ENCODE results near the gene GNPTAB. TPM values are rescaled to one million over a fixed set of nuclear protein-coding genes. Genes with fewer than 3 reads are reported as not detected.

GNPTAB gene
- total RNA-seq, 1 donor from 2014 or later = 26.5 TPM

DNA sequence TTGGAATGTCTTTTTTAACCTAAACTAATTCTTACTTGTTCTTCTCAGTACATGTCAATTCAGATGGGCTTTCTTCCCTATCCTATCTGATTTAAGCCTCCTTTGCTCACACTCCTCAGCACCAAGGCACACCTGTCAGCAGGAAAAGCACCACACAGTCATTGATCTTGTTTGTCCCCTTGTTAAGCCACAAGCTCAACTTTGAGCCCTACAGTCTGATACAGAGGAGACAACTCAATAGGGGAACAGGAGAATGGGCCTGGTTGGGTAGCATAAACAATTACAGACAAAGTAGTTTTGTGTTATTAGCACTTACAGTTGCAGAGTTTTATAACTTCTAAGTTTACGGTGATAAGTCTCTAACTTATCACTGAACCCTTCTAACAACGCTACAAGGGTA lies 62.0 kb downstream of the GNPTAB start:
- no peaks in the 10 kb centered on the region for H3K27me3 ChIP-seq (ENCODE audit: control insufficient read depth, insufficient read depth, low read length)
- TF ChIP-seq, protein P1, sequence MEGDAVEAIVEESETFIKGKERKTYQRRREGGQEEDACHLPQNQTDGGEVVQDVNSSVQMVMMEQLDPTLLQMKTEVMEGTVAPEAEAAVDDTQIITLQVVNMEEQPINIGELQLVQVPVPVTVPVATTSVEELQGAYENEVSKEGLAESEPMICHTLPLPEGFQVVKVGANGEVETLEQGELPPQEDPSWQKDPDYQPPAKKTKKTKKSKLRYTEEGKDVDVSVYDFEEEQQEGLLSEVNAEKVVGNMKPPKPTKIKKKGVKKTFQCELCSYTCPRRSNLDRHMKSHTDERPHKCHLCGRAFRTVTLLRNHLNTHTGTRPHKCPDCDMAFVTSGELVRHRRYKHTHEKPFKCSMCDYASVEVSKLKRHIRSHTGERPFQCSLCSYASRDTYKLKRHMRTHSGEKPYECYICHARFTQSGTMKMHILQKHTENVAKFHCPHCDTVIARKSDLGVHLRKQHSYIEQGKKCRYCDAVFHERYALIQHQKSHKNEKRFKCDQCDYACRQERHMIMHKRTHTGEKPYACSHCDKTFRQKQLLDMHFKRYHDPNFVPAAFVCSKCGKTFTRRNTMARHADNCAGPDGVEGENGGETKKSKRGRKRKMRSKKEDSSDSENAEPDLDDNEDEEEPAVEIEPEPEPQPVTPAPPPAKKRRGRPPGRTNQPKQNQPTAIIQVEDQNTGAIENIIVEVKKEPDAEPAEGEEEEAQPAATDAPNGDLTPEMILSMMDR (IDR thresholded peaks at IDR 0.05; ENCODE audit: insufficient read depth, low read length, poor library complexity, severe bottlenecking) = no peak
- no peaks in the 10 kb centered on the region for H3K36me3 ChIP-seq (ENCODE audit: control insufficient read depth, insufficient read depth, low read length)
- DNase-seq (ENCODE audit: low read depth) = no peak
- H3K4me3 ChIP-seq (ENCODE audit: low read depth, low read length) = no peak overlapping the region

DNA sequence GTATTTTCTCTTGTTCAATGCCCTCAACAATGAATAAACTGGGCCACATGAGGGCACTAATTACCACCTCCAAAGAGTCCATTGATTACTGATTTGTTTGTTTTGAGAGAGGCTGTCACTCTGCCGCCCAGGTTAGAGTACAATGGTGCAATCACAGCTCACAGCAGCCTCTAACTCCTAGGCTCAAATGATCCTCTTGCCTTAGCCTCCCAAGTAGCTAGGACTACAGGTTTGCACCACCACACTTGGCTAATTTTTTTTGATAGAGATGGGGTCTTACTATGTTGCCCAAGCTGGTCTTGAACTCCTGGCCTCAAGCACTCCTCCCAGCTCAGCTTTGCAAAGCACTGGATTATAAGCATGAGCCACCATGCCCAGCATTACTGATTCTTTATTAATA lies 63.2 kb downstream of the GNPTAB start:
- no peaks in the 10 kb centered on the region for H3K36me3 ChIP-seq (ENCODE audit: control insufficient read depth, insufficient read depth, low read length)
- H3K27me3 ChIP-seq (ENCODE audit: control insufficient read depth, insufficient read depth, low read length) = no peaks in the 10 kb centered on the region
- TF ChIP-seq, protein P1 (IDR thresholded peaks at IDR 0.05; ENCODE audit: insufficient read depth, low read length, poor library complexity, severe bottlenecking) = no peak
- H3K4me3 ChIP-seq (ENCODE audit: low read depth, low read length) = no peak overlapping the region
- DNase-seq (ENCODE audit: low read depth) = no peak

DNA sequence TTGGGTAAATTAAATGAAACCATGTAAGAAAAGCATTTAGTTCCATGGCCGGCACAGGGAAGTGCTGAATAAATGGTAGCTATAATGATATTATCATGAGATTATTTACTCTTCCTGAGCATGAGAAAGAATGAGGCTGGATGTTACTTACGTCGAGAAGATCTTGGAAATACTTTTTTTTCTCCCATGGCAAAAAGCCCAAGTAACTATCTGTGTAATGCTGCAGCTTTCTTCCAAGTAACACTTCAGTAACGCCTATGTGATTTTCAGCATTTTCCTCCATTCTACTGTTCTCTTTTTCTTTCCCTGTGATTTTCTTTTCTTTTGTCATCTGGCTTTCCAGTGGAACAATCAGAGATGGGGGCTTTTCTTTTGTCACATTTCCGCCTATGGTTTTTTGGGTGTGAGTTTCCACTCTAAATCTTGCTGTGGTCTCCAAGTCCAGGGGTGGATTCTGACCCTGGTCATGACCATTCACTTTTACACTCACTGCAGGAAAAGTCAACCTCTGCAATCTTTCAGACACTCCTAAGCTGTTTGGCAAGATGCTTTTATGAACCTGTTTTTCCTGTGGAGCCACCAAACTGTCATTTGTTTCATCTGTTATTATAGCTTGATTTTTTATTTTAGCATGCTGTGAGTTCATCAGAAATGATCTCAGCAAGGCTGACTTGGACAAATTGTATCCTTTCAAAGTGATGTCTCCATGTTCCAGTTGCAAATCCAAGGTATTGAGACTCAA lies 66.5 kb downstream of the GNPTAB start:
- no peaks in the 10 kb centered on the region for H3K27me3 ChIP-seq (ENCODE audit: control insufficient read depth, insufficient read depth, low read length)
- no peak for DNase-seq (ENCODE audit: low read depth)
- H3K4me3 ChIP-seq (ENCODE audit: low read depth, low read length) = no peak overlapping the region
- no peaks in the 10 kb centered on the region for H3K36me3 ChIP-seq (ENCODE audit: control insufficient read depth, insufficient read depth, low read length)
- TF ChIP-seq, protein P1 (IDR thresholded peaks at IDR 0.05; ENCODE audit: insufficient read depth, low read length, poor library complexity, severe bottlenecking) = no peak

DNA sequence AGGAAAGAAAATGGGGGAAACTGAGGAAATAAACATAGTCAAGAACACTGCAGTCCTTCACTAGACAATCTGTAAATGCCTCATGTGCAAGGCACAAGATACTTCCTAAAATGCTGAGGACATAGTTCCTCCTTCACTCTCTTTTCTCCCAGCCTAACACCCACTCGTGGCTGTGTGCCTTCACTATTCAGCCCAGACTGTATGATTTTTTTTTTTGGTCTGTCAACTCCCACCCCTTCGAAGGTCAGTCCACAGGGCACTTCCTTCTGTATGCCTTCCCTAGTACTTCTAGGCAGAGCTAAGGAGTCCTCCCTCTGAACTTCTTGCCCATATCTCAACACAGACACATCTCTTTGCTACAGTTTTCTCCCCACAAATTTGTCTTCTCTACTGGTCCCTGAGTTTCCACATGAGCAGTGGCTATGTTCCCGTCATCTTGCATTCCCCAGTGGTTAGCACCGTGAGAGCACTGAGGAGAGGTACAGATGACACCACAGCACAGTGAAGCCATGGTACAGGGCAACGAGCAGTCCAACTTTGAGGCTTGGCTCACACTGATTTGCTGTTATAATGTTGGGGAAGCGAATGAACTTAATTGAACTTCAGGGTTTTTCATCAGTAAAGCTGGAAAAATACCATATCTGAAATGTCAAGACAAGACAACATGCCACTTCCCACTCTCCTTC lies 67.4 kb downstream of the GNPTAB start:
- DNase-seq (ENCODE audit: low read depth) = no peak
- Histone ChIP-seq H3K4me3 (ENCODE audit: low read depth, low read length) (no peak overlapping the region), H3K36me3 (ENCODE audit: control insufficient read depth, insufficient read depth, low read length) (no peaks in the 10 kb centered on the region), H3K27me3 (ENCODE audit: control insufficient read depth, insufficient read depth, low read length) (no peaks in the 10 kb centered on the region)
- TF ChIP-seq, protein P1 (IDR thresholded peaks at IDR 0.05; ENCODE audit: insufficient read depth, low read length, poor library complexity, severe bottlenecking) = no peak

DNA sequence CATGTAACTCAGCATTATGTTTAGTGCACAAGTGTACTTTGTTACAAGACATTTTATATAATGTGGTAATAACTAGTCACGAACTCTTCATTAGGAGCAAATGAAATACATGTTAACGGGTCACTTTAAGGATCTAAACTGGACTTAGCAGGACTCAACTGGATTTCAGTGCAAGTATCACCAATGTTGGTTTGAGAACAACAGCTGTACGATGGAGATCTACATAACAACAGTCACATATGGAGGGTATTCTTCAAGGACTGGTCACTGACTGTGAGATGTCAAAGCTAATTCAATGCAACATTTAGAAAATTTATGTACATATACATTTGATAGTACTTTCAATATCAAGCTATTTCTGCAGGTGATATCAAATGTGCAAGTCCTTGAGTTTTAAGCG lies 69.0 kb downstream of the GNPTAB start:
- Histone ChIP-seq H3K36me3 (ENCODE audit: control insufficient read depth, insufficient read depth, low read length) (no peaks in the 10 kb centered on the region), H3K27me3 (ENCODE audit: control insufficient read depth, insufficient read depth, low read length) (no peaks in the 10 kb centered on the region), H3K4me3 (ENCODE audit: low read depth, low read length) (no peak overlapping the region)
- TF ChIP-seq, protein P1 (IDR thresholded peaks at IDR 0.05; ENCODE audit: insufficient read depth, low read length, poor library complexity, severe bottlenecking) = no peak
- DNase-seq (ENCODE audit: low read depth) = no peak
